Activated naive CD4-positive, alpha-beta T cell treated with Interleukin-2 at 50 U/mL for 16 hours (primary cell): ENCODE data around the gene CDC42BPA.

Experiments
- DNase-seq: peaks from one replicate; pipeline ENCODE4 v3.0.0-alpha.2; 2020

The CDC42BPA gene

GRCh38 chr1:226989085-226989920 is 329.0 kb downstream of the CDC42BPA start:
- no peak for DNase-seq

GRCh38 chr1:226988334-226988666 is 330.0 kb downstream of the CDC42BPA start:
- DNase-seq = no peak

GRCh38 chr1:226987623-226988333 is 330.5 kb downstream of the CDC42BPA start:
- DNase-seq = no peak

GRCh38 chr1:226987179-226987536 is 331.1 kb downstream of the CDC42BPA start:
- no peak for DNase-seq

- DNase-seq = no peak
These were observed 331.7 kb downstream of the CDC42BPA start for GRCh38 chr1:226986496-226987178.

- no peak for DNase-seq
These were observed 332.3 kb downstream of the CDC42BPA start for GRCh38 chr1:226985839-226986463.

GRCh38 chr1:226985239-226985838 is 333.0 kb downstream of the CDC42BPA start:
- no peak for DNase-seq

- DNase-seq = no peak
These were observed 333.6 kb downstream of the CDC42BPA start for GRCh38 chr1:226984521-226985238.

GRCh38 chr1:226983992-226984364 is 334.3 kb downstream of the CDC42BPA start:
- no peak for DNase-seq

- DNase-seq = no peak
These were observed 334.9 kb downstream of the CDC42BPA start for GRCh38 chr1:226983247-226983991.

GRCh38 chr1:226982451-226983177 is 335.7 kb downstream of the CDC42BPA start:
- DNase-seq = no peak

- no peak for DNase-seq
These were observed 336.5 kb downstream of the CDC42BPA start for GRCh38 chr1:226981838-226982237.

- DNase-seq = no peak
These were observed 336.9 kb downstream of the CDC42BPA start for GRCh38 chr1:226981386-226981817.

- DNase-seq = no peak
These were observed 337.5 kb downstream of the CDC42BPA start for GRCh38 chr1:226980565-226981385.

GRCh38 chr1:226980122-226980560 is 338.2 kb downstream of the CDC42BPA start:
- no peak for DNase-seq

GRCh38 chr1:226979517-226980121 is 338.7 kb downstream of the CDC42BPA start:
- DNase-seq = no peak

GRCh38 chr1:226979115-226979516 is 339.2 kb downstream of the CDC42BPA start:
- no peak for DNase-seq

- no peak for DNase-seq
These were observed 339.7 kb downstream of the CDC42BPA start for GRCh38 chr1:226978432-226979114.
